GM12801 (cell line): ENCODE data around the gene NXPH4.

Experiments used
- TF ChIP-seq, protein P1 (sequence below): IDR thresholded peaks from one replicate; pipeline ENCODE4 v1.5.1; 2011; ENCODE audit warnings: control low read depth; ENCODE audit not compliant: insufficient read length; ENCODE audit errors: extremely low read depth

NXPH4 gene

DNA sequence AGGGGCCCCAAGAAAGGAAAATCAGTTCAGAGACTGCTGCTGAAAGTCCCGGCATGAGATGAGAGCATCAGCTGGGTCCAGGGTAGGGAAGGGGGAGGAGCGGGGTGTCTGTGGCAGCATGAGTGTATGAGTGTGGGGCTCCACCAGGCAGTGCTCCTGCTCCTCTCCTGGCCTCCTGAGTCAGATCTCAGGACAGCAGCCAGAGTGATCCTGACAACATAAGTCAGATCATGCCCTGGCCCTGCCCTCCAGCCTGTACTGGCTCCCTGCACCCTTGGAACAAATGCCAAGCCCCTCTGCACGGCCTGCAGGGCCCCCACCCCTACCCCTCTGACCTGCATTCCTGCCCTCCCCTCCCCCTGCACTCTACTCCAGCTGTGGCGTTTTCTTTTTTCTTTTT, 44.9 kb upstream of the NXPH4 start:
- TF ChIP-seq, protein P1, sequence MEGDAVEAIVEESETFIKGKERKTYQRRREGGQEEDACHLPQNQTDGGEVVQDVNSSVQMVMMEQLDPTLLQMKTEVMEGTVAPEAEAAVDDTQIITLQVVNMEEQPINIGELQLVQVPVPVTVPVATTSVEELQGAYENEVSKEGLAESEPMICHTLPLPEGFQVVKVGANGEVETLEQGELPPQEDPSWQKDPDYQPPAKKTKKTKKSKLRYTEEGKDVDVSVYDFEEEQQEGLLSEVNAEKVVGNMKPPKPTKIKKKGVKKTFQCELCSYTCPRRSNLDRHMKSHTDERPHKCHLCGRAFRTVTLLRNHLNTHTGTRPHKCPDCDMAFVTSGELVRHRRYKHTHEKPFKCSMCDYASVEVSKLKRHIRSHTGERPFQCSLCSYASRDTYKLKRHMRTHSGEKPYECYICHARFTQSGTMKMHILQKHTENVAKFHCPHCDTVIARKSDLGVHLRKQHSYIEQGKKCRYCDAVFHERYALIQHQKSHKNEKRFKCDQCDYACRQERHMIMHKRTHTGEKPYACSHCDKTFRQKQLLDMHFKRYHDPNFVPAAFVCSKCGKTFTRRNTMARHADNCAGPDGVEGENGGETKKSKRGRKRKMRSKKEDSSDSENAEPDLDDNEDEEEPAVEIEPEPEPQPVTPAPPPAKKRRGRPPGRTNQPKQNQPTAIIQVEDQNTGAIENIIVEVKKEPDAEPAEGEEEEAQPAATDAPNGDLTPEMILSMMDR: no peak

DNA sequence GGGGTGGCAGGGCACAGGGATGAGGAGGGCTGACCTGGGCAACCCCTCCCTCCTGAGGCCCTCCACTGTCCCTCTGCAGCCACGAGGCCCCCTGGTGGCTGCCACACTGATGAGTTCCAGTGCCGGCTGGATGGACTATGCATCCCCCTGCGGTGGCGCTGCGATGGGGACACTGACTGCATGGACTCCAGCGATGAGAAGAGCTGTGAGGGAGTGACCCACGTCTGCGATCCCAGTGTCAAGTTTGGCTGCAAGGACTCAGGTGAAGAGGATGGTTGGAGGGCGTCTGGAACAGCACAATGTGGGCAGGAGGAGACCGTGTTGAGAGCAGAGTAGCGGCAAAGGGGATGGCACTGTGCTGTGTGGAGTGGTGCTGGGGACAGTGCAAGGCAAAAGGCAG, 43.5 kb upstream of the NXPH4 start:
- TF ChIP-seq, protein P1: no peak

DNA sequence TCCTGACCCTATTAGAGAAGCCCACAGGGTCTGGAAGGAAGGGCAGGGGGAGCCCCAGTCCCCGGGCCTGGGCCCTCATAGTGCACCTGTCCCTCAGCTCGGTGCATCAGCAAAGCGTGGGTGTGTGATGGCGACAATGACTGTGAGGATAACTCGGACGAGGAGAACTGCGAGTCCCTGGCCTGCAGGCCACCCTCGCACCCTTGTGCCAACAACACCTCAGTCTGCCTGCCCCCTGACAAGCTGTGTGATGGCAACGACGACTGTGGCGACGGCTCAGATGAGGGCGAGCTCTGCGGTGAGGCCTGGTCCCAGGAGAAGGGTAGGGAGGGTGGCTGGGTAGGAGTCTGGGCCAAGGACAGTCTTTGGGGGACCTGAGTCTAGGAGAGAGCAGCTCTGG, 42.9 kb upstream of the NXPH4 start:
- TF ChIP-seq, protein P1: no peak

DNA sequence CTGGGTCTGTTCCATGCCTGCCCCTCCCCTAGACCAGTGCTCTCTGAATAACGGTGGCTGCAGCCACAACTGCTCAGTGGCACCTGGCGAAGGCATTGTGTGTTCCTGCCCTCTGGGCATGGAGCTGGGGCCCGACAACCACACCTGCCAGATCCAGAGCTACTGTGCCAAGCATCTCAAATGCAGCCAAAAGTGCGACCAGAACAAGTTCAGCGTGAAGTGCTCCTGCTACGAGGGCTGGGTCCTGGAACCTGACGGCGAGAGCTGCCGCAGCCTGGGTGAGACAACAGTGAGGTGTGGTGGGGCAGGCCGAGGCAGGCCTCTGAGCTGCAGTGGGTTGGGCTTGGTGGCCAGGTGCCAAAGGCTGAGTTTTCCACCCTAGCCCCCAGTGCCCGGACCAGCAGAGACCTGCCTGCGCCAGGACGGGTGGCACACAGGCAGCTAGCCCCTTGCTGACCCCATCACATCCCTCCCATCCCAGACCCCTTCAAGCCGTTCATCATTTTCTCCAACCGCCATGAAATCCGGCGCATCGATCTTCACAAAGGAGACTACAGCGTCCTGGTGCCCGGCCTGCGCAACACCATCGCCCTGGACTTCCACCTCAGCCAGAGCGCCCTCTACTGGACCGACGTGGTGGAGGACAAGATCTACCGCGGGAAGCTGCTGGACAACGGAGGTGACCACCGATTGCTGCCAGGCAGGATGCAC, 41.0 kb upstream of the NXPH4 start:
- TF ChIP-seq, protein P1: no peak

DNA sequence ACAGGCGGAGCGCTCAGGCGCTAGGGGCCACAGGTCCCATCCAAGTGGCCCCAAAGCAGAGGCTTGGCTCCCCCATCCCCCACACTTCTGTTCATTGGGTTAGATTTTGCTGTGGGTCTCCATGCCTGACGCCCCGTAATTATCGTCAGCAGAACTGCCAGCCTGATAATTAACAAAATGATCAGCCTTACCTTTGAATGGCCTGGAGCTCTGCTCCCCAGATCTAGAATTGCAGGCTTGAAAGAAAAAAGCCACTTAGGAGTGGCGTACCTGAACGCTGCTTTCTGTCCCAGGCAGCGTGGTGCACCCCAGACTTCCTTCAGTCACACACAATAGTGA, 40.5 kb upstream of the NXPH4 start:
- TF ChIP-seq, protein P1: no peak

DNA sequence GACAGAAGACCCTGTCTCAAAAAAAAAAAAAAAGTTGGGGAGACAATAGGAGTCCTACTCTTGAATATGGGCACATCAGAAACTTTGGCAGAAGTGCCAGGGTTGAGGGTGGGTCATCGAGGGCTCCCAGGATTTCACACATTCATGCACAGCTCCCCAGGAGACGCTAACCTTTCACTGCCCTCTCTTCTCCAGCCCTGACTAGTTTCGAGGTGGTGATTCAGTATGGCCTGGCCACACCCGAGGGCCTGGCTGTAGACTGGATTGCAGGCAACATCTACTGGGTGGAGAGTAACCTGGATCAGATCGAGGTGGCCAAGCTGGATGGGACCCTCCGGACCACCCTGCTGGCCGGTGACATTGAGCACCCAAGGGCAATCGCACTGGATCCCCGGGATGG, 39.7 kb upstream of the NXPH4 start:
- TF ChIP-seq, protein P1: no peak

DNA sequence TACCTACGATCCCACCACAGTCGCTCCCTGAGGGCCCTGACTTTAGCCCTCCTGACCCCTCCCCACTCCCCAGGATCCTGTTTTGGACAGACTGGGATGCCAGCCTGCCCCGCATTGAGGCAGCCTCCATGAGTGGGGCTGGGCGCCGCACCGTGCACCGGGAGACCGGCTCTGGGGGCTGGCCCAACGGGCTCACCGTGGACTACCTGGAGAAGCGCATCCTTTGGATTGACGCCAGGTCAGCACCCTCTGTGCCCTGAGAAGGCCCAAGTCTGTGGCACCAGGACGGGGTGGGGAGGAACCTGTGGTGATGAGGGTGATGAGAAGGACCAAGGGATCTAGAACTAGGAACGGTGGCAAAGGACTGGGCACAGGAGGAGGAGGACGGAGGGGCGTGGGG, 39.2 kb upstream of the NXPH4 start:
- TF ChIP-seq, protein P1: no peak
